CD4-positive, CD25-positive, alpha-beta regulatory T cell (primary cell): ENCODE data around the gene IMMP2L. TPM values are rescaled to one million over a fixed set of nuclear protein-coding genes. Genes with fewer than 3 reads are reported as not detected.

Experiments
- ATAC-seq, 2 donors: fragments of 150-1000 bp; cut with Tn5 transposase; one replicate each; pipeline ENCODE4 v1.10.0; 2021; ENCODE audit warnings: low read depth in 2 of 2, moderate number of reproducible peaks in 2 of 2, moderate library complexity in 1 of 2
- DNase-seq, 3 donors: peaks; one replicate each; pipeline versions ENCODE4 v3.0.0 to v3.0.0-alpha.2; 2012 to 2022; ENCODE audit warnings: mixed read lengths in 1 of 3
- H3K27ac ChIP-seq: one replicate; pipeline ENCODE4 v1.7.0; 2013; ENCODE audit warnings: mild to moderate bottlenecking, low read length; ENCODE audit not compliant: insufficient read depth, poor library complexity, severe bottlenecking
- H3K27me3 ChIP-seq: one replicate; pipeline ENCODE4 v1.7.0; 2013; ENCODE audit warnings: low read length; ENCODE audit not compliant: control insufficient read depth, insufficient read depth
- H3K36me3 ChIP-seq: one replicate; pipeline ENCODE4 v1.7.0; 2013; ENCODE audit warnings: mild to moderate bottlenecking, low read length, moderate library complexity; ENCODE audit not compliant: control insufficient read depth, insufficient read depth
- H3K4me1 ChIP-seq: 2 replicates; pipeline ENCODE4 v1.7.0; 2013; ENCODE audit warnings: mild to moderate bottlenecking, low read length; ENCODE audit not compliant: insufficient read depth, control insufficient read depth, poor library complexity, severe bottlenecking
- H3K4me3 ChIP-seq: one replicate; pipeline ENCODE4 v1.7.0; 2013; ENCODE audit warnings: low read depth, mild to moderate bottlenecking, low read length, moderate library complexity
- H3K9me3 ChIP-seq, 2 experiments: 1 replicate in 1 of 2; 2 replicates in 1 of 2; pipeline ENCODE4 v1.7.0; 2013; ENCODE audit warnings: low read length in 2 of 2, mild to moderate bottlenecking in 1 of 2, moderate library complexity in 1 of 2; ENCODE audit not compliant: control insufficient read depth in 2 of 2
- H3K27ac Mint-ChIP-seq, 3 donors: one replicate each; pipeline ENCODE4 v1.8.0; 2020 to 2022; ENCODE audit warnings: mild to moderate bottlenecking in 3 of 3, mixed read lengths in 3 of 3, moderate library complexity in 2 of 3
- H3K27me3 Mint-ChIP-seq: one replicate; pipeline ENCODE4 v1.8.0; 2022; ENCODE audit warnings: mild to moderate bottlenecking, mixed read lengths
- H3K36me3 Mint-ChIP-seq: one replicate; pipeline ENCODE4 v1.8.0; 2020; ENCODE audit warnings: mixed read lengths
- H3K4me1 Mint-ChIP-seq, 4 donors: one replicate each; pipeline ENCODE4 v1.8.0; 2020 to 2022; ENCODE audit warnings: mixed read lengths in 4 of 4, mild to moderate bottlenecking in 1 of 4
- H3K4me3 Mint-ChIP-seq, 4 donors: one replicate each; pipeline ENCODE4 v1.8.0; 2020 to 2022; ENCODE audit warnings: mild to moderate bottlenecking in 4 of 4, mixed read lengths in 4 of 4, moderate library complexity in 3 of 4
- H3K9me3 Mint-ChIP-seq, 7 donors: one replicate each; pipeline ENCODE4 v1.8.0; 2020 to 2022; ENCODE audit warnings: mixed read lengths in 7 of 7, mild to moderate bottlenecking in 3 of 7, moderate library complexity in 2 of 7
- polyA plus RNA-seq, 4 donors: library from polyadenylated mRNA; unstranded; fragments of 300-500 nt; fragmentation: Illumina TruSeq; gene quantifications; one replicate each; pipeline ENCODE4 v1.2.3, GENCODE V29; 2021
- total RNA-seq: library from RNA; stranded (reverse); gene quantifications from one replicate; pipeline ENCODE4 v1.2.3, GENCODE V29; 2022

The IMMP2L gene
- total and polyA plus RNA-seq, 5 donors from 2014 or later: 8.9 to 23.8 (median 17.1) TPM

DNA sequence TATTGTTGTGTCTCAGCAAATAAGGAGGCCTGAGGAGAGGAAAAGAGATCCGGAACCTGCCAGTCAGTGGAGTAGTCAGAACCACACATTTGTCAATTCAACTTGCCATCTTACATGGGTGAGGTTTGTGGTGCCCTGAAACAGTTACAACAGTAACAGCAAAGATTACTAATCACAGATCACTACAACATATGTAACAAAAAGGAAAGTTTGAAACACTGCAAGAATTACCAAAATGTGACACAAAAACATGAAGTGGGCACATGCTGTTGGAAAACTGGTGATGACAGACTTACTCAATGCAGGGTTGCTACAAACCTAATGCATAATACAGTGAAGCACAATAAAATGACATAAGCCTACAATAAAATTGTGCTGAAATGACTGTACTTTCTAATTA is 382.0 kb downstream of the IMMP2L start:
- no peak overlapping the region for H3K27ac ChIP-seq
- Mint-ChIP-seq H3K4me3 (no peak overlapping the region), H3K27me3 (no peaks in the 10 kb centered on the region), H3K36me3 (peaks cover 3% of the 10 kb centered on the region), H3K27ac (no peak overlapping the region), H3K9me3 (peaks cover 0 to 3% (median 0%) of the 10 kb centered on the region in 7 donors), H3K4me1 (peaks cover 5 to 14% (median 11%) of the 10 kb centered on the region in 4 donors)
- no peaks in the 10 kb centered on the region for H3K27me3 ChIP-seq
- DNase-seq (no peak), ATAC-seq (no peak)
- H3K9me3 ChIP-seq: no peaks in the 10 kb centered on the region
- no peak overlapping the region for H3K4me3 ChIP-seq
- no peaks in the 10 kb centered on the region for H3K36me3 ChIP-seq
- no peaks in the 10 kb centered on the region for H3K4me1 ChIP-seq

DNA sequence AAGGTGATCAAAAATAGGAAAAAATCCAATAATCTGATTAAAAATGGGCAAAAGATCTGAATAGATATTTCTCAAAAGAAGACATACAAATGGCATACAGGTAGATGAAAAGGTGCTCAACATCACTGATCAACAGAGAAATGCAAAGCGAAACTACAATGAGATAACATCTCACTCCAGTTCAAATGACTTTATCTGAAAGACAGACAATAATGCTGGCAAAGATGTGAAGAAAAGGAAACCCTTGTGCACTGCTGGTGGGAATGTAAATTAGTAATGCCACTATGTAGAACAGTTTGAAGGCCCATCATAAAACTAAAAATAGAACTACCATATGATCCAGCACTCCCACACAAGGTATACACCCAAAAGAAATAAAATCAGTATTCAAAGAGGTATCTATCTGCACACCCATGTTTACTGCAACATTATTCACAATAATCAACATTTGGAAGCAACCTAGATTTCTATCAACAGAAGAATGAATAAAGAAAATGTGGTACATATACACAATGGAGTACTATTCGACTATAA is 386.3 kb downstream of the IMMP2L start:
- H3K36me3 Mint-ChIP-seq: peaks cover 3% of the 10 kb centered on the region
- no peaks in the 10 kb centered on the region for H3K9me3 ChIP-seq
- no peak overlapping the region for H3K4me3 Mint-ChIP-seq
- H3K9me3 Mint-ChIP-seq: peaks cover 0 to 3% (median 0%) of the 10 kb centered on the region in 7 donors
- no peaks in the 10 kb centered on the region for H3K36me3 ChIP-seq
- H3K27ac Mint-ChIP-seq: no peak overlapping the region
- H3K27me3 Mint-ChIP-seq: no peaks in the 10 kb centered on the region
- H3K4me1 Mint-ChIP-seq: peaks cover 5 to 14% (median 11%) of the 10 kb centered on the region in 4 donors
- H3K4me1 ChIP-seq: no peaks in the 10 kb centered on the region
- no peak for ATAC-seq
- H3K27ac ChIP-seq: no peak overlapping the region
- H3K4me3 ChIP-seq: no peak overlapping the region
- DNase-seq: peak in 2 of 3 donors; percentile 2 to 45
- no peaks in the 10 kb centered on the region for H3K27me3 ChIP-seq

DNA sequence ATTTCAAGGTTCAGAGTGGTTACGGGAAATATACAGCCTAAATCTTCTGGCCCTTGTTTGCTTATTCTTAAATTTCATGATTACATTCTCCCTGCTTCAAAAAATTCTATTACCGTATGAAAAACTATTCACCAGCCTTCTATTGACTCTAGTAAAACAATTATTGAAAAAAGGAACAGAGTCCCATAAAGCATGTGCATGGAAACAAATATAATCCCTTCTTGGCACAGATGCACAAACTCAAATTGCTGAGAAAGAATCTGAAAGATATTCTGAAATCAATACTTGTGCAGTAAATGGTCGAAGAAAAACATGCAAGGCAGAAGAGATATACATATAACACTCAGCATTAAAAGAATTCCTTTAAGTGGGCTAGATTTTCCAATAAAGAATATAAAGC is 387.8 kb downstream of the IMMP2L start:
- no peaks in the 10 kb centered on the region for H3K27me3 Mint-ChIP-seq
- no peak overlapping the region for H3K4me3 Mint-ChIP-seq
- H3K4me3 ChIP-seq: no peak overlapping the region
- no peaks in the 10 kb centered on the region for H3K9me3 ChIP-seq
- no peak for ATAC-seq
- no peak overlapping the region for H3K27ac ChIP-seq
- no peak for DNase-seq
- no peaks in the 10 kb centered on the region for H3K4me1 ChIP-seq
- no peaks in the 10 kb centered on the region for H3K27me3 ChIP-seq
- H3K36me3 ChIP-seq: no peaks in the 10 kb centered on the region
- peak overlapping the region in 1 of 3 donors; percentile 61 for H3K27ac Mint-ChIP-seq
- no peaks in the 10 kb centered on the region for H3K9me3 Mint-ChIP-seq
- H3K36me3 Mint-ChIP-seq: peaks cover 4% of the 10 kb centered on the region
- H3K4me1 Mint-ChIP-seq: peaks cover 5 to 14% (median 11%) of the 10 kb centered on the region in 4 donors

DNA sequence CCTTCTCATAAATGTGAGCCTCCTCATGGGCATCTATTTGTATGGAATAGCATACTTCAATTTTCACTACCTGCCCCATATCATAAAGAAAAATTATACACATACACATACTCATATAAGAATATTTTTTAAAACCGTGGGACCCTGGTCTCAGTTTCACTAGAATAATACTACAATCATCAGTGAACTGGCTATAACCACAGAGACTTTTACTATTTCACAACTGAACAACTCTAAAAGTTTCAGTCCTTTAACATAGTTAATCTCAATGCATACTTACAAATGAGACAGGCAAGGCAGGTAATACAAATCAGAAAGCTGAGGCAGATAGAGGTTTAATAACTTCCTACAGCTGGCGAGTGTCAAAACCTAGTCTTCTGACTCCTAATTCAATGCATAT is 388.3 kb downstream of the IMMP2L start:
- H3K4me1 Mint-ChIP-seq: peaks cover 5 to 14% (median 11%) of the 10 kb centered on the region in 4 donors
- Histone ChIP-seq H3K27me3 (no peaks in the 10 kb centered on the region), H3K9me3 (no peaks in the 10 kb centered on the region), H3K4me3 (no peak overlapping the region), H3K27ac (no peak overlapping the region), H3K36me3 (no peaks in the 10 kb centered on the region), H3K4me1 (no peaks in the 10 kb centered on the region)
- H3K36me3 Mint-ChIP-seq: peaks cover 7% of the 10 kb centered on the region
- H3K4me3 Mint-ChIP-seq: no peak overlapping the region
- no peaks in the 10 kb centered on the region for H3K9me3 Mint-ChIP-seq
- no peak for ATAC-seq
- DNase-seq: no peak
- H3K27me3 Mint-ChIP-seq: no peaks in the 10 kb centered on the region
- no peak overlapping the region for H3K27ac Mint-ChIP-seq

DNA sequence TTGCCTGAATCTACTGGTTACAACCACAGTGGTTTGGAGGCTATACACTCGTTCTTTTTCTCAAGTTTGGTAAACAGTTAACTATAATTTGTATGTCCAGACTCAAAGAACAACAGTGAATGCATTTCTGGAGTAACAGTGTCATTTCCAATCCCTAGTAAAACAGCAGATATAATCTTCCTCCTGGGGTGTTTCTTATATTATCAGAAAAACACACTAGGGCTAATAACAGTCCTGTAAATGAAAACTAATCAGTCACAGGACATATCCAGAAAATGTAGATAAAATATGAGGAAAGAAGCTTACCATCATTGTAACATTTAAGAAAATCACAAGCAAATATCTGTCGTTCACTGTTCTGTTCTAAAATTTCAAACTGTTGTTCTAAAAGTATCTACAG is 388.8 kb downstream of the IMMP2L start:
- Histone ChIP-seq H3K9me3 (no peaks in the 10 kb centered on the region), H3K4me3 (no peak overlapping the region), H3K27ac (no peak overlapping the region), H3K27me3 (no peaks in the 10 kb centered on the region), H3K4me1 (no peaks in the 10 kb centered on the region), H3K36me3 (no peaks in the 10 kb centered on the region)
- H3K36me3 Mint-ChIP-seq: peaks cover 4% of the 10 kb centered on the region
- no peak for ATAC-seq
- H3K9me3 Mint-ChIP-seq: no peaks in the 10 kb centered on the region
- no peak overlapping the region for H3K4me3 Mint-ChIP-seq
- H3K27ac Mint-ChIP-seq: no peak overlapping the region
- DNase-seq: no peak
- no peaks in the 10 kb centered on the region for H3K27me3 Mint-ChIP-seq
- H3K4me1 Mint-ChIP-seq: peaks cover 5 to 14% (median 11%) of the 10 kb centered on the region in 4 donors

DNA sequence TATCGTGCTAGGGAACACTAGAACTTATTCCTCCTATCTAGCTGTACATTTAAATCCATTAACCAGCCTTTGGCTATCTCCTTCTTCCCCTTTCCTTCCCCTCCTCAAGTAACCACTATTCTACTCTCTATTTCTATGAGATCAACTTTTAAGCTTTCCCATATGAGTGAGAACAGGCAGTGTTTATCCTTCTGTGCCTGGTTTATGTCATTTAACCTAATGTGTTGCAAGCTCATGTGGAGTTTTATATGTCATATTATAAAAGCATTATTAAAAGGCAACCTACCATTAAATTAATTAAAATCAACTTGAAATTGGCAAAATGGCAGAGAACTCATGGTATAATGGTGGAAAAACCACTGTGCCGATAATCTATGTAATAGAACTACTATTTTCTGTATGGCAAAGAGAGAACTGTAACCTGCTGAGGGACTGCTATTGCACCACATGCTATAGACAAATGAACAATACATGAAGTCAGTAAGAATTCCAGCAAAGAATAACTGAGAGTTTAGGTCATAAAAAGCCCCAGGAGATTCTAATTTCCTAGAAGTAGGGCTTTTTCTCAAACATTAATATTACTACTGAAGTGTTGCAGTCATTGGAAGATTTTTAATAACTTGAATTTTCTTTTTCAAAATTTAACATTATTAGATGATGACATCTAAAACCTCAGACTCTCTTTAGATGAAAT is 389.6 kb downstream of the IMMP2L start:
- Mint-ChIP-seq H3K27me3 (no peaks in the 10 kb centered on the region), H3K4me1 (peaks cover 5 to 14% (median 11%) of the 10 kb centered on the region in 4 donors), H3K36me3 (peaks cover 4% of the 10 kb centered on the region), H3K4me3 (no peak overlapping the region), H3K9me3 (no peaks in the 10 kb centered on the region), H3K27ac (no peak overlapping the region)
- no peaks in the 10 kb centered on the region for H3K4me1 ChIP-seq
- no peak overlapping the region for H3K27ac ChIP-seq
- ATAC-seq (no peak), DNase-seq (no peak)
- H3K36me3 ChIP-seq: no peaks in the 10 kb centered on the region
- H3K27me3 ChIP-seq: no peaks in the 10 kb centered on the region
- no peaks in the 10 kb centered on the region for H3K9me3 ChIP-seq
- H3K4me3 ChIP-seq: no peak overlapping the region

DNA sequence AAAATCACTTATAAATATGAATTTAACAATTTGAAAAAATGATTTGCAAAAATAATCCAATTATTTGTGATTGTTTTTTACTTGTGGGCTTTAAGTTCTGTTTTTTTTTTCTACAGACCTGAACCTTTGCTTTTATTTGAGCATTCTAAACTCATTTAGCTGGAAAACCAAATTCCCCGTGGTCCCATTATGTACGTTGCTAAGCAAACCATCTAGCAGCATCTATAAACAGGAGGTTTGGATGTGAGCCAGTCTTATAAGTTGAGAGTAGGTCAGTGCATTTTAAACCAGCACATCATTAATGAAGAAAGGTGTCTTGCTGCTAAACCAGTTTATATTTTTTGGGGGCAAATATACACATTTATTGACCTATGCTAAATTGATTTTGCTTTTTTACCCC is 394.1 kb downstream of the IMMP2L start:
- Mint-ChIP-seq H3K27me3 (no peaks in the 10 kb centered on the region), H3K27ac (no peak overlapping the region), H3K9me3 (peaks cover 0 to 2% (median 0%) of the 10 kb centered on the region in 7 donors), H3K4me1 (no peaks in the 10 kb centered on the region), H3K4me3 (no peak overlapping the region), H3K36me3 (peaks cover 8% of the 10 kb centered on the region)
- Histone ChIP-seq H3K27me3 (no peaks in the 10 kb centered on the region), H3K27ac (no peak overlapping the region), H3K9me3 (no peaks in the 10 kb centered on the region), H3K4me3 (no peak overlapping the region), H3K4me1 (no peaks in the 10 kb centered on the region), H3K36me3 (no peaks in the 10 kb centered on the region)
- DNase-seq: no peak
- no peak for ATAC-seq

DNA sequence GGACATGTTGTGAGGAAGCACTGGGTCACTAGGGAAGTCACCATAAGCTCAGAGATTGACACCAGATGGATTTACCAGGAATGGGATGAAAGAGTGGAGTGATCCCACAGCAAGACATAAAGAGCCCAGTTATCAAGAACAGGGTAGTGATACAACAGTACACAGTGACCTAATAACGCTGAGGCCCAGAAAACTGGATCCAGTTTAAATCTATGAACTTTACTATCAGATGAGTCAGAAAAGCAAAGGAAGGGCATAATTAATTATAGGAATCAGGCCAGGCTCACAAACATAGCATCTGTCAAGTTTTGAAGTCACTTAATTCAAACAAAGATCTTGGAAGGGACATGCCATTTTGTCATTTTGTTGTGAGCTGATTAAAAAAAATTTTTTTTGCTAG is 397.9 kb downstream of the IMMP2L start:
- Histone ChIP-seq H3K4me1 (no peaks in the 10 kb centered on the region), H3K36me3 (no peaks in the 10 kb centered on the region), H3K4me3 (no peak overlapping the region), H3K27ac (no peak overlapping the region), H3K27me3 (no peaks in the 10 kb centered on the region), H3K9me3 (no peaks in the 10 kb centered on the region)
- no peak overlapping the region for H3K4me3 Mint-ChIP-seq
- H3K27me3 Mint-ChIP-seq: no peaks in the 10 kb centered on the region
- H3K36me3 Mint-ChIP-seq: peaks cover 6% of the 10 kb centered on the region
- H3K27ac Mint-ChIP-seq: no peak overlapping the region
- DNase-seq (no peak), ATAC-seq (no peak)
- H3K9me3 Mint-ChIP-seq: peaks cover 0 to 2% (median 0%) of the 10 kb centered on the region in 7 donors
- no peaks in the 10 kb centered on the region for H3K4me1 Mint-ChIP-seq
